ENCODE results near the gene PTCD2.
"Not testable (repeated sequence)": the region's sequence is repeated elsewhere in the genome, so short reads cannot be mapped to it uniquely, and the experiment has no call there.

Gene PTCD2

GRCh38 chr5:72296256-72296655 lies 23.9 kb upstream of the PTCD2 start:
- no peak for DNase-seq (ENCODE audit: low read depth)

- not testable (repeated sequence) for DNase-seq (ENCODE audit: low read depth)
Measured at GRCh38 chr5:72298136-72298535, 22.0 kb upstream of the PTCD2 start.

- no peak for DNase-seq (ENCODE audit: low read depth)
Measured at GRCh38 chr5:72298711-72299110, 21.5 kb upstream of the PTCD2 start.

- no peak for DNase-seq (ENCODE audit: low read depth)
Measured at GRCh38 chr5:72300590-72301339, 19.4 kb upstream of the PTCD2 start.

- no peak for DNase-seq (ENCODE audit: low read depth)
Measured at GRCh38 chr5:72301557-72301956, 18.6 kb upstream of the PTCD2 start.

- no peak for DNase-seq (ENCODE audit: low read depth)
Measured at GRCh38 chr5:72302171-72302570, 18.0 kb upstream of the PTCD2 start.

GRCh38 chr5:72305194-72306142 lies 14.7 kb upstream of the PTCD2 start:
- DNase-seq (ENCODE audit: low read depth) = no peak

GRCh38 chr5:72307573-72307967 lies 12.6 kb upstream of the PTCD2 start:
- no peak for DNase-seq (ENCODE audit: low read depth)

- peak; percentile 95 for DNase-seq (ENCODE audit: low read depth)
Measured at GRCh38 chr5:72307968-72308852, 12.0 kb upstream of the PTCD2 start.

GRCh38 chr5:72308853-72309191 lies 11.4 kb upstream of the PTCD2 start:
- DNase-seq (ENCODE audit: low read depth) = no peak

GRCh38 chr5:72313141-72313540 lies 7.0 kb upstream of the PTCD2 start:
- no peak for DNase-seq (ENCODE audit: low read depth)

GRCh38 chr5:72314571-72315172 lies 5.5 kb upstream of the PTCD2 start:
- DNase-seq (ENCODE audit: low read depth) = no peak

GRCh38 chr5:72319435-72319975 lies 668 bp upstream of the PTCD2 start:
- not testable (repeated sequence) for DNase-seq (ENCODE audit: low read depth)

GRCh38 chr5:72324189-72324825 lies 4.1 kb downstream of the PTCD2 start:
- DNase-seq (ENCODE audit: low read depth) = no peak

GRCh38 chr5:72325566-72326305 lies 5.6 kb downstream of the PTCD2 start:
- DNase-seq (ENCODE audit: low read depth) = no peak

- no peak for DNase-seq (ENCODE audit: low read depth)
Measured at GRCh38 chr5:72326306-72326649, 6.1 kb downstream of the PTCD2 start.

GRCh38 chr5:72328172-72328571 lies 8.0 kb downstream of the PTCD2 start:
- DNase-seq (ENCODE audit: low read depth) = no peak

GRCh38 chr5:72330712-72331111 lies 10.5 kb downstream of the PTCD2 start:
- no peak for DNase-seq (ENCODE audit: low read depth)

GRCh38 chr5:72337159-72337558 lies 17.0 kb downstream of the PTCD2 start:
- no peak for DNase-seq (ENCODE audit: low read depth)

GRCh38 chr5:72338689-72339209 lies 18.6 kb downstream of the PTCD2 start:
- no peak for DNase-seq (ENCODE audit: low read depth)
